Subcutaneous abdominal adipose tissue (tissue), 5 donors: ENCODE measurements around the gene ISY1.
"Not testable (repeated sequence)": the region's sequence is repeated elsewhere in the genome, so short reads cannot be mapped to it uniquely, and the experiment has no call there.

Experiments used
- H3K27ac ChIP-seq: one replicate; pipeline ENCODE4 v1.7.0; 2013; ENCODE audit warnings: low read depth, mild to moderate bottlenecking, inconsistent platforms, low read length, moderate library complexity
- H3K27me3 ChIP-seq, 5 donors: one replicate each; pipeline ENCODE4 v1.7.0; 2013; ENCODE audit warnings: low read length in 5 of 5, inconsistent platforms in 1 of 5; ENCODE audit not compliant: control insufficient read depth in 5 of 5, insufficient read depth in 4 of 5
- H3K36me3 ChIP-seq, 5 donors: one replicate each; pipeline ENCODE4 v1.7.0; 2013; ENCODE audit warnings: low read length in 5 of 5; ENCODE audit not compliant: control insufficient read depth in 5 of 5, insufficient read depth in 5 of 5
- H3K4me1 ChIP-seq, 5 donors: one replicate each; pipeline ENCODE4 v1.7.0; 2013; ENCODE audit warnings: low read length in 5 of 5, mild to moderate bottlenecking in 3 of 5, moderate library complexity in 1 of 5; ENCODE audit not compliant: control insufficient read depth in 5 of 5, insufficient read depth in 5 of 5
- H3K4me3 ChIP-seq, 5 donors: one replicate each; pipeline ENCODE4 v1.7.0; 2013; ENCODE audit warnings: low read length in 5 of 5, low read depth in 1 of 5
- H3K9ac ChIP-seq, 5 donors: one replicate each; pipeline ENCODE4 v1.7.0; 2013; ENCODE audit warnings: low read length in 5 of 5, mild to moderate bottlenecking in 4 of 5, moderate library complexity in 3 of 5
- H3K9me3 ChIP-seq, 5 donors: one replicate each; pipeline ENCODE4 v1.7.0; 2013; ENCODE audit warnings: low read length in 5 of 5; ENCODE audit not compliant: control insufficient read depth in 5 of 5
- donor health status: healthy.
- donor health status: healthy.
- donor health status: healthy.
- donor health status: healthy.
- donor health status: healthy.

The ISY1 gene

DNA sequence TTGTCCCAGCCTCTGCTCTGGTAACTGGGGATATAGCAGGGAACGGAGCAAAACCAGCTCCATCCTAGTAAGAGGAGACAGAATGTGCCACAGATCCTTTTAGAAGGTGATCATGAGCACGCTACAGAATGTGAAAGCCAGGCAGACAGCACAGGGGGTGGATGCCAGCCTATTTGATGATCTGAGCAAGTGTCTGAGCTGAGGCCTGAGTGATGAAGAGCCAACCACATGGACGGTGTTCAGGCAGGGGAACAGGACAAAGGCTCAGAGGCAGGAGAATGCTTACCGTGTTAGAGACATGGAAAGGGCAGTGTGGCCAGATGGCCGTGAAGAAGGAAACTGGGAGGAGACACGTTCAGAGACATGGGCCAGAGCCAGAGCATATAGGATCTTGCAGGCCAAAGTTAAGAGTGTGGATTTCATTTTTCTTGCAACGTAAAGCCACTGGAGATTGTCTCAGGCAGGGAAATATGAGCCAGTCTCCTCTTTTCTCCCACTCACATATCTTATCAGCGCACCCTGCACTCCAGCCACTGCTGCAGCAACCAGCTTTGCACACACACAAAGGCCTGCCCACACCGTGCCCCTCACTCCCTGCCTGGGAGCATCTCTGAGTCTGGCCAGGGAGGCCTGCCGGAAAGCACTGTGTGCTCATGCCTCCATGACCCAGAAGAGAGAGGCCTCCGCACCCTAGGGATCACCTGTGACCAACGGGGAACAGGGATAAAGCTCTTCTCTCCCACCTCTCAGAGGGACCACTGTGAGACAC is 59.3 kb downstream of the ISY1 start:
- no peak overlapping the region for H3K9ac ChIP-seq
- H3K36me3 ChIP-seq: peaks cover 0 to 18% (median 2%) of the 10 kb centered on the region in 5 donors
- no peak overlapping the region for H3K27ac ChIP-seq
- peaks cover 3 to 11% (median 10%) of the 10 kb centered on the region in 5 donors for H3K4me1 ChIP-seq
- H3K4me3 ChIP-seq: no peak overlapping the region
- no peaks in the 10 kb centered on the region for H3K27me3 ChIP-seq
- no peaks in the 10 kb centered on the region for H3K9me3 ChIP-seq

DNA sequence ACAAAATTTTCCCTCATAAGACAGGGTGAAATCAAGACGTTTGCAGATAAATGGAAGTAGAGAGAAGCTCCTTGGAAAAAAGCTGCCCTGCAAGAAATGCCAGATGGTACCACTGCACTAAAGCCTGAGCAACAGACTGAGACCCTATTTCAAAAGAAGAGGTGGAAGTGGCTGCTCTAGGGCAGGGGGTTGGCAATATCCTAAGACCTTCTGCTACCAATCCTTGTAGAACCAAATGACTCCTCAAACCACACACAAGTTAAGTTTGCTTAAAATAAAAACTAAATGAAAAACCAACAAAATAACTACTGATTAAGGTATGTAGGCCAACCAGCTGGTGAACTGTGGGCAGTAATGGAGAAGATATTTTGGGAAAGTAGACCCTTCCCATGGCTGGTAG is 60.6 kb downstream of the ISY1 start:
- peaks cover 0 to 19% (median 6%) of the 10 kb centered on the region in 5 donors for H3K36me3 ChIP-seq
- H3K27ac ChIP-seq: no peak overlapping the region
- H3K9me3 ChIP-seq: no peaks in the 10 kb centered on the region
- H3K4me1 ChIP-seq: no peaks in the 10 kb centered on the region
- H3K9ac ChIP-seq: no peak overlapping the region
- H3K4me3 ChIP-seq: no peak overlapping the region
- no peaks in the 10 kb centered on the region for H3K27me3 ChIP-seq

GRCh38 chr3:129095285-129095684 is 65.6 kb downstream of the ISY1 start:
- Histone ChIP-seq H3K4me3 (no peak overlapping the region), H3K36me3 (peaks cover 0 to 40% (median 23%) of the 10 kb centered on the region in 5 donors), H3K4me1 (no peaks in the 10 kb centered on the region), H3K27ac (no peak overlapping the region), H3K9me3 (no peaks in the 10 kb centered on the region), H3K27me3 (no peaks in the 10 kb centered on the region), H3K9ac (no peak overlapping the region)

DNA sequence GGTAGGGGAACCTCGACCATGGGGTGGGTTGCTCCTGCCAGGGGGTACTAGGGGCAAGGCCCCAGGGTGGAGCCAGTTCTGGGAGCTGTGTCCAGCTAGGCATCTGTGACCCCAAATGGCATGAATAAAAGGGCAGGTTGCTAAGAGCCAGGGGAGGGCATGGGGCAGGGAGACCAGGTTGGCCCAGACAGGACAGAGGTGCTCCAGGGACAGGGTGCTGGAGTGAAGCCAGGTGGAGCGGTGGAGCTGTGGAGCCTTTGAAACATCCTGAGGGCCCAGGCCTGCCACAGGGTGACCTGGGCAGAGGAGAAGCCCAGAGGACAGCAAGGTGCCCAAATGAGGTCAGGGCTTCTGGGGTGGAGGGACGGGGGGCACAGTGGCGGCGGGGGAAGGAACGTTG is 72.6 kb downstream of the ISY1 start:
- not testable (repeated sequence) for H3K4me3 ChIP-seq, H3K4me1 ChIP-seq, H3K27ac ChIP-seq, H3K27me3 ChIP-seq, H3K9ac ChIP-seq, H3K9me3 ChIP-seq
- H3K36me3 ChIP-seq: peaks cover 0 to 18% (median 8%) of the 10 kb centered on the region in 5 donors

DNA sequence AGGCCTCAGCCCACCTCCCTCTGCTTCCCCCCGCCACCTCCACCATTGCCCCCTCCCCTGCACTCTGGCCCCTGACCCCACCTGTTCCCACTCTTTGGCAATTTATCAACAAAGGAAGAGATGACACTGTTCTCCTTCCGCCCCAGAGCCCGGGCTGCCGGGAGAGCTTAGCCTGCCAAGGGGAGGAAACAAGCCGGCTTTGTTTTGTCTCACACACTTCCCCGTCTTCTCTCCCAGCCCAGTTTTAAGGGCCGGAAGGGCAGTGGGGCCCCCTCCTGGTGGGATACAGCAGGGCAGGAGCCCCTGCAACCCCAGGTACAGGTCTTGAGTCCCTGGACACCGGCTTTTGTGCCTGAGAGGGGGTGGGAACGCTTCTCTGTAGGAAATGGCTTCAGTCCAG is 73.0 kb downstream of the ISY1 start:
- not testable (repeated sequence) for H3K9me3 ChIP-seq, H3K27me3 ChIP-seq, H3K4me3 ChIP-seq, H3K4me1 ChIP-seq, H3K27ac ChIP-seq, H3K9ac ChIP-seq
- H3K36me3 ChIP-seq: peaks cover 0 to 15% (median 7%) of the 10 kb centered on the region in 5 donors

DNA sequence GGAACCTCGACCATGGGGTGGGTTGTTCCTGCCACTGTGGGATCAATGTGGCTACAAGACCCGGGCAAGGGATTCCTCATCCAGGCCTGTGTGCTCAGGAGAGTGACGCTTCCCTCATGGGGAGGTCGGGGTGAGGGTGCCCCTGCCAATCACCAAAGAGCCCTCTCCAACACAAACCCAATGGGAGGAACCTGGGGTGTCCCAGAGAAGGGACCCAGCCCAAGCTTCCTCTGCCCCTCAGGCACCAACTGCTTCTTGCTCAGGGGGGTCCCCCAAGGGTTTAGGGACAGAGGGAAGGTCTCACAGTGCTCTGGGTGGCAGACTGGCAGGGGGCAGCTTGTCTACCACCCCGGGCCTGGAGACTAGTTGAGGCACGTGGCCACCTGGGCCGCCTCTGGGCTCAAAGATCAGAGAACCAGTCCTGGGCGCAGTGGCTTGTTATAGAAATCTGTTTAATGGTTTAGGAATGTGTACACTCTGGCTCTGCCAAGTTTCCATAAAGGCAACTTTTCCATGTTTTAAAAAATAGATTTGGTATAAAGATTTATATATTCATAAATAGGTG is 73.6 kb downstream of the ISY1 start:
- H3K27me3 ChIP-seq: no peaks in the 10 kb centered on the region
- peaks cover 2 to 8% (median 7%) of the 10 kb centered on the region in 5 donors for H3K4me1 ChIP-seq
- H3K9ac ChIP-seq: peak overlapping the region in 2 of 5 donors; percentile 32 to 35
- no peak overlapping the region for H3K27ac ChIP-seq
- peaks cover 0 to 10% (median 5%) of the 10 kb centered on the region in 5 donors for H3K36me3 ChIP-seq
- no peaks in the 10 kb centered on the region for H3K9me3 ChIP-seq
- H3K4me3 ChIP-seq: no peak overlapping the region

GRCh38 chr3:129085818-129086217 is 75.0 kb downstream of the ISY1 start:
- H3K9ac ChIP-seq: no peak overlapping the region
- no peaks in the 10 kb centered on the region for H3K9me3 ChIP-seq
- peaks cover 0 to 7% (median 0%) of the 10 kb centered on the region in 5 donors for H3K27me3 ChIP-seq
- H3K36me3 ChIP-seq: no peaks in the 10 kb centered on the region
- no peak overlapping the region for H3K27ac ChIP-seq
- H3K4me3 ChIP-seq: no peak overlapping the region
- peaks cover 2 to 8% (median 7%) of the 10 kb centered on the region in 5 donors for H3K4me1 ChIP-seq

- H3K27ac ChIP-seq: no peak overlapping the region
- H3K4me3 ChIP-seq: no peak overlapping the region
- H3K4me1 ChIP-seq: peaks cover 2 to 8% (median 7%) of the 10 kb centered on the region in 5 donors
- H3K9ac ChIP-seq: no peak overlapping the region
- peaks cover 0 to 7% (median 0%) of the 10 kb centered on the region in 5 donors for H3K27me3 ChIP-seq
- no peaks in the 10 kb centered on the region for H3K9me3 ChIP-seq
- H3K36me3 ChIP-seq: no peaks in the 10 kb centered on the region
Observed at GRCh38 chr3:129085165-129085715, 75.6 kb downstream of the ISY1 start.

GRCh38 chr3:129084501-129084900 is 76.4 kb downstream of the ISY1 start:
- Histone ChIP-seq H3K27me3 (peaks cover 0 to 7% (median 0%) of the 10 kb centered on the region in 5 donors), H3K9me3 (no peaks in the 10 kb centered on the region), H3K36me3 (no peaks in the 10 kb centered on the region)

DNA sequence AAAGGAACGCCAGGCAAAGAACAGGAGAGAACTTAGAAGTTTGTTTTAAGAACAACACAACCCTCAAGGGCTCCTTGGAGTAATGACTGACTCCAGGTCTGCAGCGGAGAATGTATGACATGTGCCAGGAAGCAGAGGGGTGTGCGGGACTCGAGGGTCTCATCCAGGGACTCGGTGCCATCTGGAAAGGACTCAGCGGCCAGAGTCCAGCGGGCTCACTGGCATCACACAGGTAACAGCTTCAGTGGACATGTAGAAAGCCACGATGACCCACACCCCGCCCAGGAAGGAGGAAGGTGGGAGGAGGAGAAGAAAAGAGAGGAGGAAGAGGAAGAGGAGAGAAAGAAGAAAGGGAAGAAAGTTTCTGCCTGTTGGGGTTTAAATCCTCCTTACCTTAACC is 78.8 kb downstream of the ISY1 start:
- Histone ChIP-seq H3K27ac (no peak overlapping the region), H3K4me1 (peaks cover 0 to 4% (median 3%) of the 10 kb centered on the region in 5 donors), H3K9ac (no peak overlapping the region), H3K36me3 (no peaks in the 10 kb centered on the region), H3K4me3 (no peak overlapping the region), H3K27me3 (peaks cover 0 to 7% (median 0%) of the 10 kb centered on the region in 5 donors), H3K9me3 (no peaks in the 10 kb centered on the region)

More at GRCh38 chr3:129084501-129084900, 76.4 kb downstream of the ISY1 start:
- Histone ChIP-seq H3K9ac (no peak overlapping the region), H3K4me3 (no peak overlapping the region), H3K27ac (no peak overlapping the region), H3K4me1 (peaks cover 2 to 8% (median 7%) of the 10 kb centered on the region in 5 donors)
